WTC11 (cell line): ENCODE results near the gene TMCC1. TPM values are rescaled to one million over a fixed set of nuclear protein-coding genes. Genes with fewer than 3 reads are reported as not detected.

Experiments
- ATAC-seq: fragments of 200-7000 bp; cut with Tn5 transposase; 2 replicates; pipeline ENCODE4 v1.10.0; 2021; ENCODE audit warnings: mild to moderate bottlenecking, moderate library complexity
- CTCF ChIA-PET: fragments of 300-600 bp; sonication (Branson Sonifier 250); formaldehyde crosslinking; loops from one replicate; lab custom pipeline; 2021; ENCODE audit warnings: antibody characterized with exemption; lab: Charles Lee
- POLR2A ChIA-PET: fragments of 350-600 bp; sonication (Branson Sonifier 250); formaldehyde crosslinking; loops from one replicate; lab custom pipeline; 2021; ENCODE audit warnings: antibody characterized with exemption; lab: Charles Lee
- DNase-seq: peaks from one replicate; pipeline ENCODE4 v3.0.0; 2021; ENCODE audit warnings: low spot score
- H3K27ac Mint-ChIP-seq: 2 replicates; pipeline ENCODE4 v1.8.0; 2021; ENCODE audit warnings: mixed read lengths
- H3K27me3 Mint-ChIP-seq: 2 replicates; pipeline ENCODE4 v1.8.0; 2021; ENCODE audit warnings: low read depth, mild to moderate bottlenecking, moderate library complexity, mixed read lengths
- H3K36me3 Mint-ChIP-seq: 2 replicates; pipeline ENCODE4 v1.8.0; 2021; ENCODE audit warnings: mixed read lengths
- H3K4me1 Mint-ChIP-seq: 2 replicates; pipeline ENCODE4 v1.8.0; 2022; ENCODE audit warnings: mixed read lengths
- H3K4me3 Mint-ChIP-seq: 2 replicates; pipeline ENCODE4 v1.8.0; 2021; ENCODE audit warnings: mild to moderate bottlenecking, moderate library complexity, mixed read lengths
- H3K9me3 Mint-ChIP-seq: 2 replicates; pipeline ENCODE4 v1.8.0; 2021; ENCODE audit warnings: mixed read lengths
- CBFB ChIP-seq: sonication (generic); formaldehyde crosslinking; IDR thresholded peaks from 2 replicates; pipeline ENCODE4 v1.8.1; 2022; ENCODE audit warnings: mild to moderate bottlenecking, low read depth, missing genetic modification reagents
- CTCF ChIP-seq: fragments of 200-600 bp; IDR thresholded peaks from 2 replicates; pipeline ENCODE4 v1.8.0; 2022; ENCODE audit warnings: antibody characterized with exemption
- E2F1 ChIP-seq: sonication (generic); formaldehyde crosslinking; IDR thresholded peaks from 2 replicates; pipeline ENCODE4 v1.8.0; 2022; ENCODE audit warnings: mild to moderate bottlenecking, missing genetic modification reagents
- GABPB1 ChIP-seq: sonication (generic); formaldehyde crosslinking; IDR thresholded peaks from 2 replicates; pipeline ENCODE4 v1.8.1; 2023; ENCODE audit warnings: mild to moderate bottlenecking, missing genetic modification reagents
- NFE2L1 ChIP-seq: sonication (generic); formaldehyde crosslinking; IDR thresholded peaks from 2 replicates; pipeline ENCODE4 v1.8.1; 2023; ENCODE audit warnings: missing genetic modification reagents
- NFYB ChIP-seq: sonication (generic); formaldehyde crosslinking; conservative IDR thresholded peaks from 2 replicates; pipeline ENCODE4 v1.8.0; 2022; ENCODE audit warnings: low read depth, missing genetic modification reagents
- NR1H2 ChIP-seq: sonication (generic); formaldehyde crosslinking; IDR thresholded peaks from 2 replicates; pipeline ENCODE4 v1.9.0; 2021; ENCODE audit warnings: mild to moderate bottlenecking, moderate library complexity, missing genetic modification reagents
- SMAD4 ChIP-seq: sonication (generic); formaldehyde crosslinking; IDR thresholded peaks from 2 replicates; pipeline ENCODE4 v1.8.0; 2022; ENCODE audit warnings: mild to moderate bottlenecking, missing genetic modification reagents
- SOX15 ChIP-seq: fragments of 250-450 bp; sonication (Bioruptor Pico); IDR thresholded peaks from 2 replicates; pipeline ENCODE4 v1.9.0; 2021; ENCODE audit warnings: mild to moderate bottlenecking
- TEAD4 ChIP-seq: sonication (generic); formaldehyde crosslinking; IDR thresholded peaks from 2 replicates; pipeline ENCODE4 v1.8.0; 2022; ENCODE audit warnings: mild to moderate bottlenecking, missing genetic modification reagents
- ZBTB43 ChIP-seq: sonication (generic); formaldehyde crosslinking; IDR thresholded peaks from 2 replicates; pipeline ENCODE4 v1.8.1; 2023; ENCODE audit warnings: mild to moderate bottlenecking, missing genetic modification reagents
- total RNA-seq: library from RNA; stranded (reverse); gene quantifications from 3 replicates; pipeline ENCODE4 v1.2.3, GENCODE V29; 2021
- TF ChIP-seq, protein P1 (sequence below): sonication (generic); formaldehyde crosslinking; conservative IDR thresholded peaks from 2 replicates; pipeline ENCODE4 v1.8.1; 2023; ENCODE audit warnings: mild to moderate bottlenecking, low read depth, missing genetic modification reagents, moderate library complexity
- TF ChIP-seq, protein P2 (sequence below): sonication (generic); formaldehyde crosslinking; IDR thresholded peaks from 2 replicates; pipeline ENCODE4 v1.8.0; 2022; ENCODE audit warnings: missing genetic modification reagents
- TF ChIP-seq, protein P3 (sequence below): sonication (generic); formaldehyde crosslinking; IDR thresholded peaks from 2 replicates; pipeline ENCODE4 v1.8.1; 2022; ENCODE audit warnings: low read depth, mild to moderate bottlenecking, moderate library complexity, missing genetic modification reagents, borderline replicate concordance
- TF ChIP-seq, protein P4 (sequence below): sonication (generic); formaldehyde crosslinking; conservative IDR thresholded peaks from 2 replicates; pipeline ENCODE4 v1.8.1; 2022; ENCODE audit warnings: mild to moderate bottlenecking, missing genetic modification reagents
- TF ChIP-seq, protein P5 (sequence below): sonication (generic); formaldehyde crosslinking; IDR thresholded peaks from 2 replicates; pipeline ENCODE4 v1.8.1; 2023; ENCODE audit warnings: mild to moderate bottlenecking, missing genetic modification reagents, borderline replicate concordance

Gene TMCC1
- total RNA-seq, 1 experiment from 2014 or later, result 29.3 TPM

DNA sequence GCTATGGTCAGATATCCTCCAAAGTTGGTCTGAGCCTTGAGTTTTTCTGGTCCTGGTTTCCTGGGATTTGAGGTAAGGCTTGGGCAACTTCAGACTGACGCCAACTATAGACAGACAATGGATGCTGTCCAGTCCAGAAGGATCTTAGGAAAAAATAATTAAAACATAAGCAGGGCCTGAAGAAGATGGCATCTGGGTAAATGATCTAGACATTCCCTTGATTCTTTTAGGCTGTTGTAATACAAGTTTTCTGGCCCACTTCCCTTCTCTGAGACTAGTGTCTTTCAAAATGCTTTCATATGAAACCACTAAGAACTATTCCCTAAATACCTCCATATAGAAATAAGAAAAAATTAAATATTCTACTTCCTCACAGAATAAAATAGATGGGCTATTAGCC is 239.4 kb downstream of the TMCC1 start:
- ATAC-seq, result no peak

DNA sequence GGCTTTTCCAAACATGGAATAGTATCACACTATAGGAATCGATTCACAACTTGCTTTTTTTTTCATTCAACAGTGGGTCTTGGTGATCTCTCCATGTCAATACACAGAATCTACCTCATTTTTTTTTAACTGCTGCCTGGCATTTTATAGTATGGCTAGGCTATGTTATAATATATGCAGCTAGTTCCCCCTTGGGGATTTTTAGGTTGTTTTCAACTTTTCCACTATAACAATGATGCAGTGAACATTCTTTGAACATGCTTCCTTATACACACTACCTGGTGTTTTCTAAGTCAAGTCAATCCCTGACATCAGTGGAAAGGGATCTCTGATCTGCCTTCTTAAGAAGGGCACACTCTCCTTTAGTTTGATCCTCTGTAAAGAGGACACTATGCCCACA is 240.5 kb downstream of the TMCC1 start:
- no peaks in the 10 kb centered on the region for H3K36me3 Mint-ChIP-seq
- no peak for DNase-seq
- ChIA-PET CTCF (no interaction called here), POLR2A (no interaction called here)
- 0 out of 2 replicates have a peak overlapping the region, but pooled peaks have one; percentile 26 for H3K27ac Mint-ChIP-seq
- H3K27me3 Mint-ChIP-seq, result no peaks in the 10 kb centered on the region
- H3K4me3 Mint-ChIP-seq, result no peak overlapping the region
- no peak for ATAC-seq
- H3K9me3 Mint-ChIP-seq, result no peaks in the 10 kb centered on the region
- H3K4me1 Mint-ChIP-seq, result peaks cover 57% of the 10 kb centered on the region
- no peak for TF ChIP-seq CTCF
- TF ChIP-seq SMAD4, result no peak
- TF ChIP-seq NFYB (CRISPR knock-in tag), result no peak
- TF ChIP-seq, protein P1, sequence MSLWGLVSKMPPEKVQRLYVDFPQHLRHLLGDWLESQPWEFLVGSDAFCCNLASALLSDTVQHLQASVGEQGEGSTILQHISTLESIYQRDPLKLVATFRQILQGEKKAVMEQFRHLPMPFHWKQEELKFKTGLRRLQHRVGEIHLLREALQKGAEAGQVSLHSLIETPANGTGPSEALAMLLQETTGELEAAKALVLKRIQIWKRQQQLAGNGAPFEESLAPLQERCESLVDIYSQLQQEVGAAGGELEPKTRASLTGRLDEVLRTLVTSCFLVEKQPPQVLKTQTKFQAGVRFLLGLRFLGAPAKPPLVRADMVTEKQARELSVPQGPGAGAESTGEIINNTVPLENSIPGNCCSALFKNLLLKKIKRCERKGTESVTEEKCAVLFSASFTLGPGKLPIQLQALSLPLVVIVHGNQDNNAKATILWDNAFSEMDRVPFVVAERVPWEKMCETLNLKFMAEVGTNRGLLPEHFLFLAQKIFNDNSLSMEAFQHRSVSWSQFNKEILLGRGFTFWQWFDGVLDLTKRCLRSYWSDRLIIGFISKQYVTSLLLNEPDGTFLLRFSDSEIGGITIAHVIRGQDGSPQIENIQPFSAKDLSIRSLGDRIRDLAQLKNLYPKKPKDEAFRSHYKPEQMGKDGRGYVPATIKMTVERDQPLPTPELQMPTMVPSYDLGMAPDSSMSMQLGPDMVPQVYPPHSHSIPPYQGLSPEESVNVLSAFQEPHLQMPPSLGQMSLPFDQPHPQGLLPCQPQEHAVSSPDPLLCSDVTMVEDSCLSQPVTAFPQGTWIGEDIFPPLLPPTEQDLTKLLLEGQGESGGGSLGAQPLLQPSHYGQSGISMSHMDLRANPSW (CRISPR knock-in tag), result no peak
- TF ChIP-seq, protein P2, sequence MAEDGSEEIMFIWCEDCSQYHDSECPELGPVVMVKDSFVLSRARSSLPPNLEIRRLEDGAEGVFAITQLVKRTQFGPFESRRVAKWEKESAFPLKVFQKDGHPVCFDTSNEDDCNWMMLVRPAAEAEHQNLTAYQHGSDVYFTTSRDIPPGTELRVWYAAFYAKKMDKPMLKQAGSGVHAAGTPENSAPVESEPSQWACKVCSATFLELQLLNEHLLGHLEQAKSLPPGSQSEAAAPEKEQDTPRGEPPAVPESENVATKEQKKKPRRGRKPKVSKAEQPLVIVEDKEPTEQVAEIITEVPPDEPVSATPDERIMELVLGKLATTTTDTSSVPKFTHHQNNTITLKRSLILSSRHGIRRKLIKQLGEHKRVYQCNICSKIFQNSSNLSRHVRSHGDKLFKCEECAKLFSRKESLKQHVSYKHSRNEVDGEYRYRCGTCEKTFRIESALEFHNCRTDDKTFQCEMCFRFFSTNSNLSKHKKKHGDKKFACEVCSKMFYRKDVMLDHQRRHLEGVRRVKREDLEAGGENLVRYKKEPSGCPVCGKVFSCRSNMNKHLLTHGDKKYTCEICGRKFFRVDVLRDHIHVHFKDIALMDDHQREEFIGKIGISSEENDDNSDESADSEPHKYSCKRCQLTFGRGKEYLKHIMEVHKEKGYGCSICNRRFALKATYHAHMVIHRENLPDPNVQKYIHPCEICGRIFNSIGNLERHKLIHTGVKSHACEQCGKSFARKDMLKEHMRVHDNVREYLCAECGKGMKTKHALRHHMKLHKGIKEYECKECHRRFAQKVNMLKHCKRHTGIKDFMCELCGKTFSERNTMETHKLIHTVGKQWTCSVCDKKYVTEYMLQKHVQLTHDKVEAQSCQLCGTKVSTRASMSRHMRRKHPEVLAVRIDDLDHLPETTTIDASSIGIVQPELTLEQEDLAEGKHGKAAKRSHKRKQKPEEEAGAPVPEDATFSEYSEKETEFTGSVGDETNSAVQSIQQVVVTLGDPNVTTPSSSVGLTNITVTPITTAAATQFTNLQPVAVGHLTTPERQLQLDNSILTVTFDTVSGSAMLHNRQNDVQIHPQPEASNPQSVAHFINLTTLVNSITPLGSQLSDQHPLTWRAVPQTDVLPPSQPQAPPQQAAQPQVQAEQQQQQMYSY (CRISPR knock-in tag), result no peak
- TF ChIP-seq, protein P3, sequence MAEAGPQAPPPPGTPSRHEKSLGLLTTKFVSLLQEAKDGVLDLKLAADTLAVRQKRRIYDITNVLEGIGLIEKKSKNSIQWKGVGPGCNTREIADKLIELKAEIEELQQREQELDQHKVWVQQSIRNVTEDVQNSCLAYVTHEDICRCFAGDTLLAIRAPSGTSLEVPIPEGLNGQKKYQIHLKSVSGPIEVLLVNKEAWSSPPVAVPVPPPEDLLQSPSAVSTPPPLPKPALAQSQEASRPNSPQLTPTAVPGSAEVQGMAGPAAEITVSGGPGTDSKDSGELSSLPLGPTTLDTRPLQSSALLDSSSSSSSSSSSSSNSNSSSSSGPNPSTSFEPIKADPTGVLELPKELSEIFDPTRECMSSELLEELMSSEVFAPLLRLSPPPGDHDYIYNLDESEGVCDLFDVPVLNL (CRISPR knock-in tag), result no peak
- TF ChIP-seq, protein P4, sequence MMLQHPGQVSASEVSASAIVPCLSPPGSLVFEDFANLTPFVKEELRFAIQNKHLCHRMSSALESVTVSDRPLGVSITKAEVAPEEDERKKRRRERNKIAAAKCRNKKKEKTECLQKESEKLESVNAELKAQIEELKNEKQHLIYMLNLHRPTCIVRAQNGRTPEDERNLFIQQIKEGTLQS (CRISPR knock-in tag), result no peak
- no peak for TF ChIP-seq TEAD4 (CRISPR knock-in tag)
- TF ChIP-seq NR1H2 (CRISPR knock-in tag), result no peak
- TF ChIP-seq ZBTB43, result no peak

More for the DNA sequence above, 239.4 kb downstream of the TMCC1 start:
- TF ChIP-seq NFE2L1 (CRISPR knock-in tag) (no peak), GABPB1 (CRISPR knock-in tag) (no peak), CBFB (CRISPR knock-in tag) (no peak), SOX15 (CRISPR knock-in tag) (no peak), E2F1 (no peak)
- TF ChIP-seq, protein P5, sequence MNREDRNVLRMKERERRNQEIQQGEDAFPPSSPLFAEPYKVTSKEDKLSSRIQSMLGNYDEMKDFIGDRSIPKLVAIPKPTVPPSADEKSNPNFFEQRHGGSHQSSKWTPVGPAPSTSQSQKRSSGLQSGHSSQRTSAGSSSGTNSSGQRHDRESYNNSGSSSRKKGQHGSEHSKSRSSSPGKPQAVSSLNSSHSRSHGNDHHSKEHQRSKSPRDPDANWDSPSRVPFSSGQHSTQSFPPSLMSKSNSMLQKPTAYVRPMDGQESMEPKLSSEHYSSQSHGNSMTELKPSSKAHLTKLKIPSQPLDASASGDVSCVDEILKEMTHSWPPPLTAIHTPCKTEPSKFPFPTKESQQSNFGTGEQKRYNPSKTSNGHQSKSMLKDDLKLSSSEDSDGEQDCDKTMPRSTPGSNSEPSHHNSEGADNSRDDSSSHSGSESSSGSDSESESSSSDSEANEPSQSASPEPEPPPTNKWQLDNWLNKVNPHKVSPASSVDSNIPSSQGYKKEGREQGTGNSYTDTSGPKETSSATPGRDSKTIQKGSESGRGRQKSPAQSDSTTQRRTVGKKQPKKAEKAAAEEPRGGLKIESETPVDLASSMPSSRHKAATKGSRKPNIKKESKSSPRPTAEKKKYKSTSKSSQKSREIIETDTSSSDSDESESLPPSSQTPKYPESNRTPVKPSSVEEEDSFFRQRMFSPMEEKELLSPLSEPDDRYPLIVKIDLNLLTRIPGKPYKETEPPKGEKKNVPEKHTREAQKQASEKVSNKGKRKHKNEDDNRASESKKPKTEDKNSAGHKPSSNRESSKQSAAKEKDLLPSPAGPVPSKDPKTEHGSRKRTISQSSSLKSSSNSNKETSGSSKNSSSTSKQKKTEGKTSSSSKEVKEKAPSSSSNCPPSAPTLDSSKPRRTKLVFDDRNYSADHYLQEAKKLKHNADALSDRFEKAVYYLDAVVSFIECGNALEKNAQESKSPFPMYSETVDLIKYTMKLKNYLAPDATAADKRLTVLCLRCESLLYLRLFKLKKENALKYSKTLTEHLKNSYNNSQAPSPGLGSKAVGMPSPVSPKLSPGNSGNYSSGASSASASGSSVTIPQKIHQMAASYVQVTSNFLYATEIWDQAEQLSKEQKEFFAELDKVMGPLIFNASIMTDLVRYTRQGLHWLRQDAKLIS, result no peak
- TF ChIP-seq, all 79 proteins: peak for 0
- no peak overlapping the region for H3K4me3 Mint-ChIP-seq
- no peaks in the 10 kb centered on the region for H3K36me3 Mint-ChIP-seq
- H3K4me1 Mint-ChIP-seq, result peaks cover 51% of the 10 kb centered on the region
- POLR2A ChIA-PET, result no interaction called here
- CTCF ChIA-PET, result interaction anchor here (0.7 to 1.1 kb wide), 3 partner anchors 26 to 164 kb away, joined by 3 to 4 read pairs (median 4); no protein-coding TSS in a partner anchor
- H3K27ac Mint-ChIP-seq, result no peak overlapping the region
- no peaks in the 10 kb centered on the region for H3K9me3 Mint-ChIP-seq
- DNase-seq, result no peak
- no peaks in the 10 kb centered on the region for H3K27me3 Mint-ChIP-seq
